KMS-11 (cell line): ENCODE data around the gene DPY30.

Experiments
- H2AFZ ChIP-seq: fragments of 200-600 bp; sonication (generic); 2 replicates; pipeline ENCODE4 v1.6.1; 2016; ENCODE audit warnings: antibody characterized with exemption, mixed run types, low read depth
- H3K27ac ChIP-seq: fragments of 200-600 bp; sonication (generic); 2 replicates; pipeline ENCODE4 v1.6.1; 2016; ENCODE audit warnings: mild to moderate bottlenecking, mixed run types
- H3K27me3 ChIP-seq: fragments of 200-600 bp; sonication (generic); 2 replicates; pipeline ENCODE4 v1.6.1; 2017; ENCODE audit warnings: mild to moderate bottlenecking, low read depth, mixed run types, moderate library complexity; ENCODE audit not compliant: insufficient read depth
- H3K36me3 ChIP-seq: fragments of 200-600 bp; sonication (generic); 2 replicates; pipeline ENCODE4 v1.6.1; 2017; ENCODE audit warnings: mild to moderate bottlenecking, mixed run types; ENCODE audit not compliant: insufficient read depth
- H3K4me1 ChIP-seq: fragments of 200-600 bp; sonication (generic); 2 replicates; pipeline ENCODE4 v1.6.1; 2016; ENCODE audit warnings: mild to moderate bottlenecking, low read depth, mixed run types; ENCODE audit not compliant: poor library complexity, severe bottlenecking
- H3K4me2 ChIP-seq: fragments of 200-600 bp; sonication (generic); 2 replicates; pipeline ENCODE4 v1.7.0; 2016; ENCODE audit warnings: mild to moderate bottlenecking, mixed run types
- H3K4me3 ChIP-seq: fragments of 200-600 bp; sonication (generic); IDR thresholded peaks from 2 replicates; pipeline ENCODE4 v1.6.1; 2017; ENCODE audit warnings: low read depth, low read length, mixed read lengths; ENCODE audit not compliant: insufficient read depth
- H3K79me2 ChIP-seq: fragments of 200-600 bp; sonication (generic); 2 replicates; pipeline ENCODE4 v1.6.1; 2016; ENCODE audit warnings: low read depth, mixed run types; ENCODE audit not compliant: insufficient read depth
- H3K9ac ChIP-seq: fragments of 200-600 bp; sonication (generic); 2 replicates; pipeline ENCODE4 v1.6.1; 2016; ENCODE audit warnings: mild to moderate bottlenecking, mixed run types
- H4K20me1 ChIP-seq: fragments of 200-600 bp; sonication (generic); 2 replicates; pipeline ENCODE4 v1.6.1; 2016; ENCODE audit warnings: mild to moderate bottlenecking, mixed run types; ENCODE audit not compliant: insufficient read depth
- TF ChIP-seq, protein P1 (sequence below): fragments of 200-600 bp; sonication (generic); conservative IDR thresholded peaks from 2 replicates; pipeline ENCODE4 v1.6.1; 2017; ENCODE audit warnings: low read depth, mild to moderate bottlenecking, antibody characterized with exemption, low read length, moderate library complexity, mixed read lengths

Gene DPY30

DNA sequence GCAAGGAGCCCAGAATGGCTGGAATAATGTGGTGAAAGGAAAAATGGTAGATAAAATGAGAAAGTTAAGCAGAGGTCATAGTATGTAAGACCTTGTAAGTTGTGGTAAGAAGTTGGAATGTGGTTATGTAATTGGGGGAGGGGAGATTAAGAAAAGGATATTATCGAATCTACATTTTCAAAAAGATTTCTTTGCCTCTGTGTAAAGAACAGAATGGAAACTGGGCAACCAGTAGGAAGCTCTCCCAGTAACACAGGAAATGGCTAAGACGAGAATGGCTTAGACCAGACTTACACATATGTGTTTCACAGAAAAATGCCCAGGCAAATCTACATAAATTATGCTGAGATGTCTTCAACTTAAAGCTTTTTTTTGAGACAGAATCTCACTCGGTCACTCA is 42.0 kb downstream of the DPY30 start:
- H4K20me1 ChIP-seq = peaks cover 30% of the 10 kb centered on the region
- no peaks in the 10 kb centered on the region for H3K36me3 ChIP-seq
- no peaks in the 10 kb centered on the region for H3K27me3 ChIP-seq
- TF ChIP-seq, protein P1, sequence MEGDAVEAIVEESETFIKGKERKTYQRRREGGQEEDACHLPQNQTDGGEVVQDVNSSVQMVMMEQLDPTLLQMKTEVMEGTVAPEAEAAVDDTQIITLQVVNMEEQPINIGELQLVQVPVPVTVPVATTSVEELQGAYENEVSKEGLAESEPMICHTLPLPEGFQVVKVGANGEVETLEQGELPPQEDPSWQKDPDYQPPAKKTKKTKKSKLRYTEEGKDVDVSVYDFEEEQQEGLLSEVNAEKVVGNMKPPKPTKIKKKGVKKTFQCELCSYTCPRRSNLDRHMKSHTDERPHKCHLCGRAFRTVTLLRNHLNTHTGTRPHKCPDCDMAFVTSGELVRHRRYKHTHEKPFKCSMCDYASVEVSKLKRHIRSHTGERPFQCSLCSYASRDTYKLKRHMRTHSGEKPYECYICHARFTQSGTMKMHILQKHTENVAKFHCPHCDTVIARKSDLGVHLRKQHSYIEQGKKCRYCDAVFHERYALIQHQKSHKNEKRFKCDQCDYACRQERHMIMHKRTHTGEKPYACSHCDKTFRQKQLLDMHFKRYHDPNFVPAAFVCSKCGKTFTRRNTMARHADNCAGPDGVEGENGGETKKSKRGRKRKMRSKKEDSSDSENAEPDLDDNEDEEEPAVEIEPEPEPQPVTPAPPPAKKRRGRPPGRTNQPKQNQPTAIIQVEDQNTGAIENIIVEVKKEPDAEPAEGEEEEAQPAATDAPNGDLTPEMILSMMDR = no peak
- no peak overlapping the region for H2AFZ ChIP-seq
- H3K79me2 ChIP-seq = peaks cover 95% of the 10 kb centered on the region
- H3K9ac ChIP-seq = no peak overlapping the region
- no peak overlapping the region for H3K4me3 ChIP-seq
- H3K27ac ChIP-seq = no peak overlapping the region
- peaks cover 10% of the 10 kb centered on the region for H3K4me1 ChIP-seq
- H3K4me2 ChIP-seq = no peak overlapping the region

DNA sequence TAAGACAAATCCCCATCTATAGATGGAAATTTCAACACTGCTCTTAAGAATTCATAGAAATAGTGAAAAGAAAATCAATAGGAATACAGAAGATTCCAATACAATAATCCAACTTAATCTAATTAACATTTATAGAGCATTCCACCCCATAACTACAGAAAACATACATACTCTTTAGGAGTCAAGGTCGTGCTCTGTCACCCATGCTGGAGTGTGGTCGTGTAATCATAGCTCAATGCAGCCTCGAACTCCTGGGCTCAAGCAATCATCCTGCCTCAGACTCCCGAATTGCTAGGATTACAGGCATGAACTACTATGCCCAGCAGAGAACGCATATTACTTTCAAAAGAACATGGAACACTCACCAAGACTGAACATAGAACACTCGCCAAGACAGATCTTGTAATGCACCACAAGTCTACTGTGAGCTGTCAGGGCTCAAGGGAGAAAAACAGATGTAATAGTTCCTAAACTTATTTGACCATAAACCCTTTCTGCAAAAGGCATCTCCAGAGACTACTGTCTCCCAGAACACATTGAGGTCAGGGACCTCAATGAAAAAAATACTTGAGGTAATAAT is 42.9 kb downstream of the DPY30 start:
- Histone ChIP-seq H3K9ac (no peak overlapping the region), H3K79me2 (peaks cover 99% of the 10 kb centered on the region), H3K36me3 (no peaks in the 10 kb centered on the region), H3K4me1 (peaks cover 16% of the 10 kb centered on the region), H3K4me2 (no peak overlapping the region), H3K4me3 (no peak overlapping the region), H4K20me1 (peaks cover 31% of the 10 kb centered on the region), H3K27ac (no peak overlapping the region), H2AFZ (no peak overlapping the region), H3K27me3 (no peaks in the 10 kb centered on the region)
- TF ChIP-seq, protein P1 = no peak

DNA sequence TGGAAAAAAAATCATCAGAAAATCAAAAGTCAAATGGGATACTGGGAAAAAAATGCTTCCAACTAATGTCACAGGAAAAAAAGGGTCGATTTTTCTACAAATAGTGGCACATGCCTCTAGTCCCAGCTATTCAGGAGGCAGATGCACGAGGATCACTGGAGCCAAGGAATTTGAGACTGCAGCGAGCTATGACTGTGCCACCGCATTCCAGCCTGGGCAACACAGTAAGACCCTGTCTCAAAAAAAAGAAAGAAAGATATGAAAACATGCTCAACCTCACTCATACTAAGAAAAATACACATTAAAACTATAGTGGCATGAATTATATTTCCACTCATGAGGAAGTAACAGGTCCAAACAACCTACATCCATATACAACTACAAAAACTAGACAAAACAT is 46.7 kb downstream of the DPY30 start:
- Histone ChIP-seq H3K4me2 (no peak overlapping the region), H2AFZ (no peak overlapping the region), H3K27ac (no peak overlapping the region), H3K79me2 (peaks cover 100% of the 10 kb centered on the region), H3K4me3 (no peak overlapping the region), H3K36me3 (no peaks in the 10 kb centered on the region), H4K20me1 (peaks cover 49% of the 10 kb centered on the region), H3K27me3 (no peaks in the 10 kb centered on the region), H3K4me1 (peaks cover 19% of the 10 kb centered on the region), H3K9ac (no peak overlapping the region)
- TF ChIP-seq, protein P1 = no peak

DNA sequence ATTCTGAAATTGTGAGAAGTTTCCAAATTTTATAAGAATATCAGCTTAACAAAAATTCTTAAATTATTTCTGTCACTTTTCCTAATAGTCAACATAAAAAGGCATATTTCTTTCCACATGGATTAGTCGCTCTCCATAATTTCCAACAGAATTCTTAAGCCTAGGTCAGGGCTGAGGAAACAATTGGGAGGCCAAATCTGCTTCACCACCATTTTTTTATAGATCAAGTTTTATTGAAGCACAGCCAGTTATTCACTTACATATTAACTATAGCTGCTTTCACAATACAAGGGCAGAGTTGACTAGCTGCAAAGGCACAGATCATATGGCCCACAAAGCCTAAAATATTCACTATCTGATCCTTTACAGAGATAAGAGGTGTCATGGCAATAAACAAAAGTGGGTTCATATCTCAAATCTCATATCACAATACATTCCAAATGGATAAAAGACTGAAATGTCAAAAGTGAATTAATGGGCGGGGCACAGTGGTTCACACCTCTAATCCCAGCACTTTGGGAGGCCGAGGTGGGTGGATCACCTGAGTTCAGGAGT is 47.5 kb downstream of the DPY30 start:
- no peaks in the 10 kb centered on the region for H3K36me3 ChIP-seq
- H3K4me1 ChIP-seq = peaks cover 16% of the 10 kb centered on the region
- TF ChIP-seq, protein P1 = no peak
- peaks cover 49% of the 10 kb centered on the region for H4K20me1 ChIP-seq
- H3K4me2 ChIP-seq = no peak overlapping the region
- no peak overlapping the region for H3K27ac ChIP-seq
- no peak overlapping the region for H3K9ac ChIP-seq
- no peaks in the 10 kb centered on the region for H3K27me3 ChIP-seq
- peaks cover 100% of the 10 kb centered on the region for H3K79me2 ChIP-seq
- no peak overlapping the region for H3K4me3 ChIP-seq
- no peak overlapping the region for H2AFZ ChIP-seq
